ENCODE data around the gene RAVER1. TPM values are rescaled to one million over a fixed set of nuclear protein-coding genes. Genes with fewer than 3 reads are reported as not detected.

Gene RAVER1
- total and polyA plus RNA-seq, 9 of the 15 experiments (the other 6 are each of a cell fraction or from before 2014, with no cell fraction given), result 0.06 to 113 (median 7.0) TPM

- TF ChIP-seq ZBTB26 (CRISPR knock-in tag; IDR thresholded peaks at IDR 0.05), result peak; percentile 71; the same call in 1 of the 2 replicates
- TF ChIP-seq C11orf30 (IDR thresholded peaks at IDR 0.05; ENCODE audit: low read depth), result no peak
- no peak for TF ChIP-seq ILK (tag; IDR thresholded peaks at IDR 0.05; ENCODE audit: borderline replicate concordance, low read depth)
- no peak for TF ChIP-seq SIN3B (IDR thresholded peaks at IDR 0.05; ENCODE audit: low read depth)
- TF ChIP-seq HLTF (IDR thresholded peaks at IDR 0.05), result no peak; the same call in 1 of the 2 replicates
- TF ChIP-seq ARID1B (IDR thresholded peaks at IDR 0.05), result peak; percentile 98
- TF ChIP-seq ZNF217 (CRISPR knock-in tag; IDR thresholded peaks at IDR 0.05), result no peak
- TF ChIP-seq POLR2B (IDR thresholded peaks at IDR 0.05; ENCODE audit: low read depth, partially characterized antibody), result no peak
- TF ChIP-seq DNMT1 (IDR thresholded peaks at IDR 0.05), result no peak
- TF ChIP-seq NR3C1 (CRISPR knock-in tag; IDR thresholded peaks at IDR 0.05), result no peak
- TF ChIP-seq LCOR (CRISPR knock-in tag; IDR thresholded peaks at IDR 0.05), result no peak
- no peak for TF ChIP-seq ZNF583 (CRISPR knock-in tag; IDR thresholded peaks at IDR 0.05)
- peak; percentile 52; the same call in 1 of the 2 replicates for TF ChIP-seq ZNF449 (CRISPR knock-in tag; IDR thresholded peaks at IDR 0.05)
- TF ChIP-seq CTBP1 (IDR thresholded peaks at IDR 0.05; ENCODE audit: borderline replicate concordance), result peak; percentile 88; the same call in 1 of the 2 replicates
- TF ChIP-seq HDAC1 (IDR thresholded peaks at IDR 0.05), result peak in 1 of 2 experiments; percentile 82; a peak in 2 of 4 replicates
- TF ChIP-seq HDAC8 (tag; IDR thresholded peaks at IDR 0.05), result no peak
- TF ChIP-seq CBX2 (IDR thresholded peaks at IDR 0.05; ENCODE audit: insufficient read depth, low read length, poor library complexity, severe bottlenecking), result no peak
- TF ChIP-seq ZNF780A (CRISPR knock-in tag; IDR thresholded peaks at IDR 0.05), result no peak
- TF ChIP-seq SP2 (IDR thresholded peaks at IDR 0.05; ENCODE audit: extremely low read depth, low read depth, low read length, poor library complexity, severe bottlenecking), result no peak
- TF ChIP-seq RBM22 (IDR thresholded peaks at IDR 0.05; ENCODE audit: low read depth, low read length, poor library complexity, severe bottlenecking), result no peak
- no peak for TF ChIP-seq XRCC3 (IDR thresholded peaks at IDR 0.05)
- no peak for TF ChIP-seq TAF15 (IDR thresholded peaks at IDR 0.05; ENCODE audit: low read depth, low read length)
- no peak for TF ChIP-seq ZNF354B (CRISPR knock-in tag; IDR thresholded peaks at IDR 0.05)
- peak; percentile 20 for TF ChIP-seq PHF20 (IDR thresholded peaks at IDR 0.05; ENCODE audit: partially characterized antibody)
- TF ChIP-seq TCF7 (IDR thresholded peaks at IDR 0.05; ENCODE audit: borderline replicate concordance), result no peak
These were observed 33.5 kb downstream of the RAVER1 start (continued) for GRCh38 chr19:10299545-10300458.

All from K562 (cell line).